ENCODE results near the gene FANCB. TPM values are rescaled to one million over a fixed set of nuclear protein-coding genes. Genes with fewer than 3 reads are reported as not detected.

FANCB gene
- 0.92 TPM for total RNA-seq

DNA sequence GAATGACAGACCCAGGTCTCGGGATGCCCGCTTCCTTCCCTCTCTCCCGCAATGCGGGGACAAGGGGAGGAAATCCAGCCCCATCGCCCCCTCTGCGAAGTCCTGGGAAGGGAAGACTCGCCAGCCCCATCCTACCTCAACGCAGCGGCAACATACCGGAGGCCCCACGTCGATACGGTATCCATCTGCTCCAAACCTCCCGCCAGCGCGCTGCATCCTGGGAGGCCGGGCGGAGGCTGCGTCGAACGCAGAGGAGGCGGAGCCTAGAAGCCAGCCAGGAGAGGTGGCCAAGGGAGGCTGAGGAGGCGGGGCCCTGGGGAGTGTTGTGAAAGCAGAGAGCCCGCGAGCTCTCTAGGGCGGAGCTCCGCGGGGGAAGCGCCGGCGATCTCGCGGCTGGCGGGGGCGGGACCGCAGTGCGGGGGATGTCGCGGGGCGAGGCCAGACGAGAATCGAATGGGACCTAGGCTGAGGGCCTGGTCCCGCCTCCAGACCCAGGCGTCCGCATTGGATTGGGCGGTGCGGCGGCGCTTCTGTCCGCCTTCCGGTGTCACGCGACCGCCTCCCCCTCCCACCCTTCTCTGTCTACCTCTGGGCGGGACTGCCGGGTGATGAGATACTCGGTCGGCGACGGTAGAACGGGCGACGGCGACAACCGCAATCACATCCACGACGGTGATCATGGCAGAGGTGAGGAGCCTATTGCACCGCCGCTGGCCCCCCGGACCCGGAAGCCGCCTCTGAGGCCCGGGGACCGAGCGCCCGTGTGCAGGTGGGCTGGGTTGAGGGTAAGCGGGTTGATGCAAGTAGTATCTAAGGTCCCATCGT lies at the start of gene FANCB, which contains the start of gene MOSPD2:
TSS of gene FANCB (minus strand) at position 219 of the 825 bp plus-strand sequence. CDS start 7,559 bp downstream, outside the sequence.
TSS of gene MOSPD2 (plus strand) at position 571 of the 825 bp plus-strand sequence. CDS start at position 679, 108 bp downstream.
- DNase-seq (ENCODE audit: low spot score): peak; percentile 94

- DNase-seq (ENCODE audit: low spot score): no peak
Measured at GRCh38 chrX:14922437-14922836, 49.6 kb upstream of the FANCB start.

DNA sequence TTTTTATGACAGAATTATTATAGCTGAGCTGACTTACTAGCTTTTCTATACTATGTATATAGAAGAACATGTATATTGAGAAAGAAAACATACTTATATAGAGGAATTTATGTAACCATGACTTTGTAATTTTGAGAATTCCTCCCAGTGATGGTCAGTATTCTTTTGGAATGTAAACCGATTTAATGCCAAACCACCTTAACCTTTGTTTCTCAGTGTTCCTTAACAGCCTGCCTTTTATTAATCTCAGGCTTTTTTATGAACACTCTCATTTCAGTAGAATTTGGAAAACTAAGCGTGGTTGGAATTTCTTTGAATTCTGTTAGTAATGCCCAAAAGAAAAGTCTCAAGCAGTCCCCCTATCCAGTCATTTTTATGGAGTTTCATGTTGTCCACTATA lies 47.3 kb upstream of the FANCB start:
- no peak for DNase-seq (ENCODE audit: low spot score)

- DNase-seq (ENCODE audit: low spot score): no peak
Measured at GRCh38 chrX:14919407-14919806, 46.5 kb upstream of the FANCB start.

GRCh38 chrX:14916017-14916674 lies 43.3 kb upstream of the FANCB start:
- no peak for DNase-seq (ENCODE audit: low spot score)

GRCh38 chrX:14915596-14915995 lies 42.7 kb upstream of the FANCB start:
- no peak for DNase-seq (ENCODE audit: low spot score)

GRCh38 chrX:14913241-14913640 lies 40.4 kb upstream of the FANCB start:
- no peak for DNase-seq (ENCODE audit: low spot score)

- DNase-seq (ENCODE audit: low spot score): no peak
Measured at GRCh38 chrX:14903891-14904290, 31.0 kb upstream of the FANCB start.

GRCh38 chrX:14902537-14902936 lies 29.7 kb upstream of the FANCB start:
- no peak for DNase-seq (ENCODE audit: low spot score)

- no peak for DNase-seq (ENCODE audit: low spot score)
Measured at GRCh38 chrX:14899607-14900006, 26.7 kb upstream of the FANCB start.

- DNase-seq (ENCODE audit: low spot score): no peak
Measured at GRCh38 chrX:14897042-14897441, 24.2 kb upstream of the FANCB start.

GRCh38 chrX:14896273-14896672 lies 23.4 kb upstream of the FANCB start:
- no peak for DNase-seq (ENCODE audit: low spot score)

DNA sequence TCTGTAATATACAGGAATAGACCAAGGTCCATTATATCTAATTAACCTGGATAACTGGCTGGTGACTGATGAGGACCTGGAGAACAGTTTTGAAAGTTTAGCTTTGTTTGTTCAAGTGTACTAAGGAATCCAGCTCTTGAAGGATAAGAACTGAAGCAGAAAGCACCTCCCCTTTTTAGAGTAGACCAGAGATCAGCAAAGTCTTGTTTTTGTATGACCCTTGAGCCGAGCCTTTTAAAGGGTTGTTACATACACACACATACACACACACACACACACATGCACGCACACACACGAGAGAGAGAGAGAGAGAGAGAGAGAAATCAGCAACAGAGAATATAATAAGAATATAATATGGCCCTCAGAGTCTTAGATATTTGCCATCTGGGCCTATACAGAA lies 13.4 kb upstream of the FANCB start:
- DNase-seq (ENCODE audit: low spot score): no peak

DNA sequence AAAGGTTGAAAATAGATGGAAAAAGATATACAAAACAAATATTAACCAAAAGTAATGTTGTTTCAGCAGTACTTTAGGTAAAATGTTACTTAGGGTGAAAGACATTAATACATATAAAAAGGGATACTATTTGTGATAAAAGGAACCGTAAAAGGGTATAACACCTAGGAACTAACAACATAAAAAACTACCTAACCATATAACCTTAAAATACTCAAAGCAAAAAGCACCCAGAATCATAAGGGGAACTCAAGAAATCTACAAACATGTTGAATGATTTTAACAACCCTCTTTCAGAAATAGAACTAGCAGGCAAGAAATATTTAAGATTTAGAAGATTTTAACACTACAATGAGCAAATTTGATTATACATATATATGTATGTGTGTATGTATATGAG lies 11.8 kb upstream of the FANCB start:
- DNase-seq (ENCODE audit: low spot score): no peak

DNA sequence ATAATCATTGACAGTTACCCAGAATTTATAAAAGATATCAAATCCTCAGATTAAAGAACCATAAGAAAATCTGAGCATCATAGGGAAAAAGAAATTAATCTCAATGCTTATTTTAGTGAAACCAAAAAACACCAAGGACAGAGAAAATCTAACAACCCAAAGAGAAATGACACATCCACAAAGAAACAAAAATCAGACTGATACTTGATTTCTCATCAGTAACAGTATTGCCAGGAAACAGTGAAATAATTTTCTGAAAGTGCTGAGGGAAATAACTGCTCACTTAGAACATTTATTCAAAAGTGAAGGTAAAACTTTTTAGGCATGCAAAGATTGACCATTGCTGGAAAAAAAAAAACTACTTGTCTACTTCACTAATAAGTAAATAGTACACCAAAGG lies 11.0 kb upstream of the FANCB start:
- no peak for DNase-seq (ENCODE audit: low spot score)

DNA sequence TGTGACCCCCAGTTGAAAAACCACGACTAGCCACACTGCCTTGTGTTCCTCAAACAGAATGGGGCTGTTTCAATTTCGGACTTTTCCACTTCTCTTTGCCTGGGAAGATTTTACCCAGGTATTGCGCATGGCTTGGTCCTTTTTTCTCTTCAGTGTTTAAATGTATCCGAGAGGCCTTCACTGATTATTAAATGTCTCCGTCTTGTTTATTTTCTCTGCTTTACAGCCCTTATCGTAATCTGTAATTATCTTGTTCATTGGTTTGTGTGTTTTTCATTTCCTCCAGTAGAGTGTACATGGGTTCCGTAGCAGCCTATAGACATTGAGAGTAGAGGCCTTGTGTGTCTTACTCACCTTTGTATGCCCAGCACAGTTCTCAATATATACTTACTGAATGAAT lies 2.8 kb upstream of the FANCB start:
- no peak for DNase-seq (ENCODE audit: low spot score)

- no peak for DNase-seq (ENCODE audit: low spot score)
Measured at GRCh38 chrX:14873676-14874049, 794 bp upstream of the FANCB start.

GRCh38 chrX:14872355-14872754 lies 514 bp downstream of the FANCB start:
- no peak for DNase-seq (ENCODE audit: low spot score)

- no peak for DNase-seq (ENCODE audit: low spot score)
Measured at GRCh38 chrX:14871767-14872166, 1.1 kb downstream of the FANCB start.

DNA sequence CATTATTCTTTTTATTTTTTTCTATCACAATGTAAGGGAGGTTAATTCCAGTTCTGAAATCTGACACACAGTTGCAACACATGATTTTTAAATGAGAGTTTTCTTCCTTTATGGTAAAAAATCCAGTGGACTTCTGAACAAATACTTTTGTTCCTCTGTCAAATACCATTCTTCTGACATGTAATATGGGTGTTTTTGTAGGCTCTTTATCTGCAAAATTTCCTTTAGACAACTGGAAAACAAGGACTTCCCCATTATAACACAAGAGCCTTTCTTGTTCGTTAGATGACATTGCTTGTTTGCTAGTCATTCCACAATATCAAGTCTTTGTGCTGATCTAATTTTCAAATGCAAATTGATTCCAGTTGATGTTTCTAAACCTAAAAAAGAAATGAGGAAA lies 7.7 kb downstream of the FANCB start:
- DNase-seq (ENCODE audit: low spot score): no peak

DNA sequence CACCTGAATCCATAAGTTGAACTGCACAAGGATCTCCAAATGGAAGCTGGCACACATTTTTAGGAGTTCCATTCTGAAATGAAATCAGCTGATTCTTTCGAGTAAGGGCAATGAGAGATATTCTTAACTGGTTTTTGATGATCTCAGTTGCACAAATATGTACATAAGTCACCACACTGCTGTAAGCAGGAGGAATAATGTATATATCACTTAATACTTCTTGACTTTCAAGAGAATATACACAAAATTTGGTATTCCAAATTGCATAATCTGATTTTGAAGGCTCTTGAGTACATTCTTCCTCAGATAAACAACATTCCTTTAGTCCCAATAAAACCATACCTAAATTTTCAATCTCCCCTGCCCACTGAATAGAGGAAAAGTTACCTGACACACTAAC lies 8.2 kb downstream of the FANCB start:
- no peak for DNase-seq (ENCODE audit: low spot score)

DNA sequence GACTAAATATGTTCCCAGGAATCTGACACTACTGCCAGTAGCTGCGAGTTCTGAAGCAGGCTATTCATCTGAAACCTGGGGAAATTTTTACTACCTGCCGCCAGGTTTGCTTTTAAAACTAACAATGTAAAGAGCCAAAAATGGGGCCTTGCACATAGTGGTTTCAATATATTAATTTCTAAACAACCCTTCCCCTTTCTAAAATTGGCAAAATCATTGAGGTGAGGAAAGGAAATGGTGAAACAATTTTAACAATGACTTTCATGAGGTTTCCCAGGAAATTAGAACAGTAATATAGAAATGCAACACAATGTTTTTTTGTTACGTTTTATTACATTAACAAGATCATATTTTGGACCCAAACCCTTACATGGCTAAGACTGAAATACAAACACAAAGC lies 21.3 kb downstream of the FANCB start:
- no peak for DNase-seq (ENCODE audit: low spot score)

DNA sequence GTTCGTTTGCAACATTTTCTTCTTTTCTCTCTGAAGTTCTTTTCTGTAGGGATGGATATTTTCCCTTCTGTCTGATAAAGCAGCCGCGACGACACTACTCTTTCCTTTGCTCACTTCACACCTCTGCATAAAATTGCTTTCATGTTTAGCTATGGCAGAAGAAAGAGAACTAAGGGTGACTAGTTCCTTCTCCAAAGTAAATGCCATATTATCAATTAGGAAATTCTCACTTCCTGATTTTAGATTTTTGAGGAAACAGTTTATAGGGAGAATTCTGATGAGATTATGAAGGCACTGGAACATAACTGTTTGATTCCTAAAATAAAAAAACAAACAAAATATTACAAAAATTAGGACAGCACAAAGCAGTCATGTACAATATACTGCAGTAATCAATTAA lies 29.2 kb downstream of the FANCB start:
- DNase-seq (ENCODE audit: low spot score): no peak

Data from mucosa of gallbladder (tissue), 1 donor.